Dermis blood vessel endothelial cell (primary cell): Measurements from ENCODE around the gene SCUBE3. TPM values are rescaled to one million over a fixed set of nuclear protein-coding genes. Genes with fewer than 3 reads are reported as not detected.

ENCODE experiments used
- DNase-seq: peaks from one replicate; pipeline ENCODE4 v3.0.0; 2010
- total RNA-seq: library from RNA; depleted of rRNA; stranded (reverse); fragments of >200 nt; gene quantifications from 2 replicates; pipeline ENCODE4 v1.2.3, GENCODE V29; 2014

Gene SCUBE3
- total RNA-seq, 1 donor from 2014 or later: 0.85 TPM

DNA sequence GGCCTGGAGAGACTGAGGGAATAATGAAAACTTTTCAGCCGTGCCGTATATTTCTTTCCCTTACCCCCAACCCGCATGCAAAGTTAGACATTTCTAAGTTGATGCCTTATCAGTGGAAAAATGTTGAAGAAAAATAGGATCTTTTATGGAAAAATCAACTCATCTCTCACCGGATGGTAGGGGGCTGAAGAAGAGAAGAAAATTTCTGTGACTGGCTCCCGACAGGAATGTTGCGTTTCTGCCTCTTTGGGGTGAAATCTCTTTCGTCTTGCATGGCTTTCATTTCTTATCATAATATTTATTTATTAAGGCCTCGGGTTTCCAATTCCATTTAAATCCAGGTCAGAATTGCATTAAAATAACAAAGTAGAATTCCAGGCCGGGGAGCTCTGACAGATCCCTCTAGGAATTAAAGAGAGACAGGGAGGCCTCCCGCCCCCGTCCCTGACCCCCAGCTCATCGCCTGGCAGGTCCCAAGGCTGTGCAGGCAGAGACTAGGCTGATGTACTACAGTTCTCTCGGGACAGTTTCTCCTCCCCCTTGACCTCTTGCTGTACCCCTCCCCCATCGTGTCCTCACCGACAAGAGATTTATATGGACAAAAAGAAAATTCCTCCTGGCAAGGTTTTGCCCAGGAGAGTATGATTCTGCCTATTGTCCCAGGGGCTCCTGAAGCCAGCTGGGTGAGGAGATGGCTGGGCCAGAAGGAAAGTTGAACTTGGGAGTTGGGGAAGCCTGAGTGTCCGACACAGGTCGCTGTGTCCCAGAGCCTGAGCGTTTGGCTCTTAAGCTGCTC lies 1.3 kb downstream of the SCUBE3 start:
- no peak for DNase-seq

DNA sequence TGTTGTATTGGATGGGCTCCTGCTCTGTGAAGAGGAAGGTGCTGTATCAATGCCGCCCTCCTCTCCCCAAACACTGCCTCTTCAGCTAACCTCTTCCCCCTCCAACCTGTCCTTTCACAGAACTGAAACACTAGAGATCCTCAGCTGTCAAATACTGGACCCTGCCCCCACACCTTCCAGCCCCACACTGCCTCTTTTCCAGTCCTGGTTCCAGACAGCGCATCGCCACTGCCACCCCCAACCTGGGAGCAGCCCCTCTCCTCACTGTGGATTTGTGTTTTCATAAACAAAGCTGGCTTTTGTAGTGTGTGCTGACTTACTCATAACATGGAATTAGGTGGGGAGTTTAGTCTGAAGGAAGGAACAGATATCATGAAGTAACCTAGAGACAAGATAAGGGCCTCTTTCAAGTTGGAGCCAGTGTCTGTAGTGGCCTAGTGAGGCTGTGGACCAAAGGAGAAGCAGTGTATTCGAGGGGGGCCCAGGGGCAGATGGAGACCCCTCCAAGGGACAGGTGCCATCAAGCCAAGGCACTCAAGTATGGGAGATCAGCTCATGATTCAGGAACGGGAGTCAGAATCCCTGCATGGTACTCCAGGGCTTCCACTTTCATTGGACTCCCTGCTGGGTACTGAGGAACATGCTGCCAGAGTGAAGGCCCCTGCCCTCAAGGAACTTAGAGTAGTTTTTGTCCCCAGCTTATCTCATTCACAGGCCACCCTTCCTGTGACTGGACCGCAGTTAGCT lies 2.1 kb downstream of the SCUBE3 start:
- DNase-seq: no peak

DNA sequence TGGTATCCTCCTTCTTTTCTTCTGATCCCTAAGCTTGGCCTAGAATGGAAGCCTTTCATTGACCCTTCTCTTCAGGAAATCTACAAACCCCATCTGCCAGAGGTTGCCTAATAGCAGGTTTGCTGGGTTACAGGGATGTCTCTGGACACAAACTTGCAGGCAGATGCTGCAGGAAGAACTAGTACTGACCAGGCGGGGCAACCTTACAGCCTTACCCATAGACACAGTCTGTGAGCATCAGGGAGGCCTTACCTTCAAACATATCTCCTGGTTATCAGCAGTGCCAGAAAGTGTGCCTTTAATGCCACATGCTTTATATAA lies 2.6 kb downstream of the SCUBE3 start:
- no peak for DNase-seq

DNA sequence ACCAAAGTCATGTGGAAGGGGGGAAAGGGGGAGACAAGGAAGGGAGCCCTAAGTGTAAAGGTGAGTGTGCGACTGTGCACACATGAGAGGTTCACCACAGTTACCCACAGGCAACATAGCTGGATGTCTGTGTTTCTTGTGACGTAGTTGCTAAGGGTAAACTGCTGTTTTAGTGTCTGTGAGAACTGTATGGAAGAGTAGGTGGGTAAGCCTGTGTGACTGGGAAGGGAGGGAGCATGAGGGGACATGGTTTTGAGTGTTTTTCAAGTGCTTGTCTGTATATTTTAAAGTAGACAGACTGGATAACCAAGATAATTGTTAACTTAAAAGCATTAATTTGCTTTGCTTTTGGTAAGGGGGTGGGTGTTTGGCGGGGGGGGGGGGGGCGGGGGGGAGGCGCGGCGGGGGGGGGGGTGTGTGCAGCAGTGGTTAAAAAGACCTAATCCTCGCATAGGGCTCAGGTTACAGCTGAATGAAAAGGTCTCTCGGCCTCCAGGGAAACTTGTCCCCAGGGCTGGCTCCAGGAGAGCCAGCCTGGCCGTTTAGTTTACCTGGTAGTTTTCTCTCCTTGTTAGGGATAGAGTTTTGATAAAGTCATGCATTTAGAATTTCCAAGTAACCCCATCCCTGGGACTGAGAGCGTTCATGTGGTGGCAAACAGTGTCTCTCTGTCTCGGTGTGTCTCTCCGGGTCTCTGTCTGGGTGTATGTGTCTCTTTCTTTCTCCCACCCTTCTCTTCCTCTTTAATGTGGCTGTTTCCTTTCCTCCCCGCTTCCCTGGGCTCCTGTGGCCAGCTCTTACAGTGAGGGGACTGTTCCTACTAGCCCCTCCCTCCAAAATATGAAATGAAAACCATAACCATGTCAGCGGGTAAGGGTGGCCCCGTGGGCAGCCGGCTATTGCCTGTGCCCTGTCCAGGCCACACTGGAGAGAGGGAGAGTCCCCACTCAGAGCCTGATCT lies 3.4 kb downstream of the SCUBE3 start:
- no peak for DNase-seq

DNA sequence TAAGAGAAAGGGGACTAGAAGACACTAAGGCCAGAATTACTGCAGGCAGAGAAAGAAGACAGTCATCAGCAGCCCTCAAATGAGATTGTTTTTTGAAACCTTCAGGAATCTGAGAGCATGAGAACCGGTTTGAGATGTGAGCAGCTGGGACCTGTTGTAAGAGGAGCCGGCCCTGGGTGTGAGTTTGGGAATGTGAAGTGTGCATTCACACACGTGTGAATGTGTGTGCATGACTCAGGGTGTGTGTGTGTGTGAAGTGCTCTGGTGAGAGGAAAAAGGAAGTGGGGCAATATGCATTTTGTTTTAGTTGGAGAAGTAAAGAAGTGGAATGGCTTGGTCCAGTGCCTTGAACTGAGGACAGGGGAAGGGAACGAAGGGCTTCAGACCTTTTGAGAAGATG lies 4.3 kb downstream of the SCUBE3 start:
- peak; percentile 19 for DNase-seq

DNA sequence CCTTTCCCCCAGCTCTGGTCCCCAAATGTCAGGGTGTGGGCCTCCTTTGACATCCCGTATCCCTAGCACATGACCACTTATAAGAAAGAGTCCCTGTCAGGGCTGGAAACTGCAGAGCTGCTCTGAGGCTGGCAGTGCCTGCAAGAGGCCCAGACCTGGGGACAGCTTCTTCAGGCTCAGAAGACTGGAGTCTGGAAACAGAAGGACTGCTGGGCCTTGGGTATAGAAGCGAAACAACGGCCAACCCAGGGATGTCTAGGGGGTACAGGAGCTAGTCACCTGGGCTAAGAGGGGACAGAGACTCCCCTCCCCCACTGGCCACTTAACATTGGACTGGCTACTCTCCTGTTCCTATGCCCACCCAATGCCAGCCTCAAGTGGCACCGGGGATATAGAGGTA lies 4.7 kb downstream of the SCUBE3 start:
- DNase-seq: no peak

DNA sequence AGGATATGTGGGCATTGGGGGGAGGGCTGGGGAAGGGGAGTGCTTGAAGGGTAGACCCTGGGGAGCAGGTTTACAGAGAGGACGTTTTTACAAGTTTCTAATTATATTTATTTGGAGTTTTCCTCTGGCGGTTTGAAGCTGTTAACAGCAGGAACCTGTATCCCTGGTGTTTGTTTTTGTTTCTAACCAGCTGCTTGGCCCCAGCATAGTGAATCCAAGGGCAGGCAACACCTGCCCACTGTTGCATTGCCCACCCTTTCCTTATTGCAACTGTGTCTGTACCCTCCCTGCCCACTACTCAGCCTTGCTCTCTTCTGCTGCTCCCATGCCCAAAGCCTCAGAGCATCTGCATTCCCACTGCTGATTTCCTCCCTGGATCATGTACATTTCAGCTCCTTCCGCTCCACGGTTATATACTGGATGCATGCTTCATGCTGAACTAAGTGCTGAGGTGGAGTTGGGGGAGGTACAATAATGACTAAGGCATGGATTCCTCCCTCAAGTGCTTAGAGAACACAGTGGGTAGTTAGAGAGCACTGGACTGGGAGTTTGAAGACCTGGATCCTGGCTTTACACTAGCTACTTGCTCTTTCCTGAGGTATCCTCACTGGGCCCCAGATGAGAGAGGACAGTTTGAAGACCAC lies 6.0 kb downstream of the SCUBE3 start:
- no peak for DNase-seq

DNA sequence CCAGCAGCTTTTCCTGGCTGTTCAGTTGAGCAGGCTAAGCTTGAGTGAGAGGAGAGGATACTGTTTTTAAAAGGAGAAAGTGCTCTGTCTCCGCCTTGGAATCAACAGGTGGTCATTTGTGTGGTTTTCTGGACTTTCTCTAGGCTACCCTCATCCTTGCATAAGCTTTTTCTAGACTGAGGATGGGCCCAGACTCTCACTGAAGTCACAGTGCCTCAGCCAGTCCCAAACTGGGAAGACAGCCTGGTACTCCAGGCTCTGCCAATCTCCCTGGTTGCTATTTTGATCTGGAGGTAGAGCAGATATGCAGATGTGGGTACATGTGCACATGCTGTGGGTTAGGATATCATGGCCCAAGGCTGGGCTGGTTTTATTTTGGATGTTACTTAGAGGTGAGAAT lies 7.0 kb downstream of the SCUBE3 start:
- DNase-seq: no peak

DNA sequence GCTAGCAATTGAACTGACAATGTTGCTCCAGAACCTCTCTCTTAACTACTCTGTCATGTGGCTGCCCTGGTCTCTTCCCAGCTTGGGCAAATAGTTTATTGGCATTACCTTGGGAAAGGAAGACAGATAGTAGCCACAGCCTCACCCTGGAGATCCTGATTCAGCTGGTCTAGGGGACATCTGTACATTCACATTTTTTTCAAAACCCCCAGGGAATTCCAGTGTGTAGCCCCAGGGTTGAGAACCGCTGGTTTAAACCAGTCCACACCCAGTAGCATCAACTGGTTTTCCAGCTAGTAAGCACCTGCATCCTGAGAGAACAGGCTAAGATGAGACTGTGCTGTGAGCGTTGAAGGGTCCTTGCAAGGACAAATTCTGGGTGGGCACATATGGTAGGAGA lies 9.6 kb downstream of the SCUBE3 start:
- no peak for DNase-seq

DNA sequence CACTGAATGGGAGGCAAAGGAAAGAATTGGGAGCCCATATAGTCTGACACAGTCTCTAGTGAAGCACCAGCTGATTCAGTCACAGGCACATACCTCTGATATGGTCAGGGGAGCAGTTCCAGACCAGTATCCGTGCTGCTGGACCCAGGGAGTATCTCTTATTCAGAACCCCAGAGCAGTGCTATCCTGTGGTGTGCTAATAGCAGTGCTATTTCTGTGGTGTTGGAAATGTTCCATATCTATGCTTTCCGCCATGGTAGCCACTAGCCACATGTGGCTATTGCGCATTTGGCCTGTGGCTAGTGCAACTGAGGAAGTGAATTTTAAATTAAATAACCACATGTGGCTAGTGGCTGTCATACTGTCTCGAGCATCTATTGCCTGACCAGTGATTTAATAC lies 11.0 kb downstream of the SCUBE3 start:
- DNase-seq: no peak

DNA sequence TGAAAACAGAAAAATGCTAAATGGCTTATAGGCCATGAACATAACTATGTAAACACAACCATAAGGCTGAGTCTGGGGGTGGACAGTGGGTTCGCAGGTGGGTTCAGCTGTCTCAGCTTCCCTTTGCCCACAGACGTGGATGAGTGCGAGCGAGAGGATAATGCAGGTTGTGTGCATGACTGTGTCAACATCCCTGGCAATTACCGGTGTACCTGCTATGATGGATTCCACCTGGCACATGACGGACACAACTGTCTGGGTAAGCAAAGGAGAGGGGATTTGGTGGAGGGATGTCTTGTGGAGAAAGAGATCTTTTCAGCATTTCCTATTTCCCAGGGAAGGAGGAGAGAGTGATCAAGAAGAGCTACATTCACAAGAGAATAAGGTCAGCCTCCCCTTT lies 14.7 kb downstream of the SCUBE3 start:
- no peak for DNase-seq

DNA sequence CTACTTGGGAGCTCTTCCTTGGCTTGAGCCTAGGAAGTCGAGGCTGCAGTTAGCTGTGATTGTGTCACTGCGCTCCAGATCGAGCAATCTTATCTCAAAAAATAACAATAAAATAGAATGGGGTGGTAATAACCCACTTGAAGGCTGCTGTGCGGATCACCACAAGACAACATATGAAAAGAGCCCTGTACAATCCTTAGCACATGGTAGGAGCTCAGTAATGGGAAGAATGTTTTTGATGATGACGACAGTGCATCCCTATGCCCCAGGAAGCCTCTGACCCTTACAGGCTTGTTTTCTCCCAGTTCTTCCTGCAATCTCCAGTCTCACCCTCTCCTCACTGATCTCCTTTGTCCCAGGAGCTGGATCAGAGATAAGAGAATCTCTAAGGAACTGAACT lies 15.5 kb downstream of the SCUBE3 start:
- DNase-seq: no peak

DNA sequence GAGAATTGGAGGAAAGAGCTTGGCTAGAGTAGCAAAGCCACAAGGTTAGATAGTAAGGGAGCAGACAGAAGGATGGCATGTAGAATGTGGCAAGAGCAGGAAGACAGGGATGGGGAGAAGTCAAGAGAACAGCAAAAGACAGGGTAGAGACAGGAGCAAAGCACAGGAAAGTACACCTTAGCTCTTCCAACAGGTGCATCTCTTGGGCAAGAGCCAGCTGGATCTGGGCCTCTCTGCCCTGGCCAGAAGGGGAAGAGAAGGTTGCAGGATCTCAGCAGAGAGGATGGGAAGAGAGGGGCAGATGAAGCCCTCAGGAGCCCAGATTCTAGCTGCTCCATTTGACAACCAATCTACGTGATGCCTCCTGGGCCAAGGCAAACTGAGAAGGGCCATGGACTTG lies 16.7 kb downstream of the SCUBE3 start:
- DNase-seq: no peak

DNA sequence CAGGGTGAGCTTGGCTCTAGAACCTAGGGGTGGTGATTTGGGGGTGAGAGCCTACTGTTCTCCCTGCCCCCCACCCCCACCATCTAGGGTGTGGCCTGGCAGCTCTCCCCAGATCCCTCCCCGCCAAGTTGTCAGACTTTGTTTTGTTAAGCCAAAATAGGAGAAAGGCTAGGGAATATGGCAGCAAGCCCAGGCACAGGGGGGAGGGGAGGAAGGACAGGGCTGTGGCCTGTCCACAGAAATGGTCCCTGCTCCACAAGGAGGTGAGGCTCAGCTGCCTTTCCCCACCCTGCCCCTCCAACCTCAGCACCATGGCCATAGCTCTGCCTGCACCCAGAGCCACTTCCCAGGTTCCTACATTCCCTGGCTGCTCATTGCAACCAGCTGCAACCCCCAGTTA lies 17.2 kb downstream of the SCUBE3 start:
- DNase-seq: no peak

DNA sequence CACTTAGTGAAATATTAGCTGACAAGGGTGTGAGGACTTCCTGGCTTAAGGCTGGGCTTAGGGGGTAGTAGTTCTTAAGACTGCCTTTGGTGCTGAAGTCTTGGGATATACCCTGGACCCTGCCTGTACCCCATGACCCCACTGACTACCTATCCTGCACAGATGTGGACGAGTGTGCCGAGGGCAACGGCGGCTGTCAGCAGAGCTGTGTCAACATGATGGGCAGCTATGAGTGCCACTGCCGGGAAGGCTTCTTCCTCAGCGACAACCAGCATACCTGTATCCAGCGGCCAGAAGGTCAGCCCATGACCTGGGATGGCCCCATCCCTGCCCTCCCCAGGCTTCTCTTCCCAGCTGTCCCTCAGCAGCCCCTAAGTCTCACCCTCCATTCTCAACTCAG lies 17.8 kb downstream of the SCUBE3 start:
- DNase-seq: no peak

DNA sequence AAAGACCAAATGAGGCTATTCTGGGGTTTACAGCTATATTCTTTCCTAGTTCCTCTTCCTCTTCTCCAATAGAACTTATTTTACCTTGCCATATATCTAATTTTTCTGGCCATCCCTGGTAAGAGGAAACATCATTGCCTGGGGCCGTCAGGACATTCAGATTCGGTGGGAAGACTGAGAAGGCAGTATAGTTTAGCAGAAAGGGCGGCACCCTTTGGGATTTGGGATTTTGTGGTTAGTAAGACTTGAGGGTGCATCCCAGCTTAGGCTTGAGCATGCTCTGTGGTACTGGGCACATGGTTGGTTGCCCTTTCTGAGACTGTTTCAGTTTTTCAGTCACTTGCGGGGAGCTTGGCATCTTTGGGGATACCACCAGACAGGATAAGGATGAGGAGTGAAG lies 21.1 kb downstream of the SCUBE3 start:
- DNase-seq: no peak

DNA sequence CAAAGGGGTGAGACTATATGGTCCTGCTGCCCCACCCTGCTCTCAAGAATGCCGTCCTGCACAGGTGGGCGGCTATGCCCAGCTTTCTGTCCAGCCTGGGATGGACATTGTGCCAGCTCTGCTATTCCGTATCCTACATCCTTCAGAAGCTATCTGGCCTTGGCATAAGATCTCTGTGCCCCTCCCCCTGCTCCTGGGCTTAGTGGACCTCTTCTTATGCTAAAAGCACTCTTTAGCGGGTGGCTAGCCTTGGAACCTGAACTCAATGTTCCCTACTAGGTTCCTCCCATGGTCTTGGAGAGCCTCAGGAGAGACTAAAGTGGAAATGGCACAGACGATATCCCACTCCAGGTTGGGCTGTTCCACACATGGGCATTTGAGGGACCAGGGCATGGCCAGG lies 22.5 kb downstream of the SCUBE3 start:
- DNase-seq: no peak

DNA sequence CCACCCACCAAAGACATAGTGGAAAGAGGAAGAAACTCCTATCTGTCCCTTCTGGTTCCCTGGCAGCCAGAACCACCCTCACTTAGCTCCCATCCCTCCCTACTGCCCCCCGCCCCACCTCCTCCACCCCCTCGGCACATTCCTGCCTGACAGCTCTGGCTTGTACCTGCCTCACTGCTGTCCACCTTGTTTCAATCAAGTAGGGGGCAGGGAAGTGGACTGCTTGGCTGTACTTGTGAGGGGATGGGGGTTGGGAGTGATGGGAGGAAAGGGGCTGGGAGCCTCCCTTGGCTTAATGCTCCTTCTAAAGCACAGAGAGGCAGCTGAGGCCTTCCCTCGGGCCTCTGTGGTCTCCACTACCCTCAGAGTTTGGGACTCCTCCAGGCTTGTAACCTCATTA lies 23.7 kb downstream of the SCUBE3 start:
- DNase-seq: no peak

DNA sequence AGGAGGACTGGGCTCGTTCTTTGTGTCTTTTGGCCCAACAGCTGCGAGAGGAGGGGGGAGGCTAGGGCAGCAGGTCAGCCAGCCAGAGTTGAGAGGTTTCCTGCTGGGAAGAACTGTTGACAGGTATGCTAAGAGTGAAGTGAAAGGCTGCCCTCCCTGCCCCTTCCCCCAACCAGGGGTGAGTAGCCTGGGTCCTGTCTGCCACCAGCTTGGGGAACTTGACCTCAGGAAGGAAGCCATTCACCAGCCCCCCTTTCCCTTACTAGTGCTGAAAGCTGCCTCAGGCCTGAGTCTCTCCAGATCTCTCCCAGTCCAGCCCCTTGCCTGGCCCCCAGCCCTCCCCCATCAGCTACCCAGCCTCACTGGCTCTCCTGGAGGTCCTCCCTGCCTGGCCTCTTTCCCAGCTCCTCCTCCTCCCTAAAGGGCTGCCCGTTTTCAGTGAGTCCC lies 25.1 kb downstream of the SCUBE3 start:
- peak; percentile 85 for DNase-seq

DNA sequence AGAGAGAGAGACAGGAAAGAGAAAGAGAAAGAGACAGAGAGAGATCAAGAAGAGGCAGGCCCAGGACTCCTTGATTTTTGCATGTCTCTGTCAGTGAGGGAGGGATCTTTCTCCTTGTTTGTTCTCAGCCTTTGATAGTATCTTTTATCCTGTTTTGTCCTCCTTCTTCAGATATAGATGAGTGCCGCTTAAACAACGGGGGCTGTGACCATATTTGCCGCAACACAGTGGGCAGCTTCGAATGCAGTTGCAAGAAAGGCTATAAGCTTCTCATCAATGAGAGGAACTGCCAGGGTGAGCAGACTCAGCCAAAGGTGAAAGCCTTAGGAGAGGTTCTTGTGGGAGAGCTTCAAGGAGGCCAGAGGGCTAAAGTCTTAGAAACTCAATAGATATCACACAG lies 25.8 kb downstream of the SCUBE3 start:
- no peak for DNase-seq

DNA sequence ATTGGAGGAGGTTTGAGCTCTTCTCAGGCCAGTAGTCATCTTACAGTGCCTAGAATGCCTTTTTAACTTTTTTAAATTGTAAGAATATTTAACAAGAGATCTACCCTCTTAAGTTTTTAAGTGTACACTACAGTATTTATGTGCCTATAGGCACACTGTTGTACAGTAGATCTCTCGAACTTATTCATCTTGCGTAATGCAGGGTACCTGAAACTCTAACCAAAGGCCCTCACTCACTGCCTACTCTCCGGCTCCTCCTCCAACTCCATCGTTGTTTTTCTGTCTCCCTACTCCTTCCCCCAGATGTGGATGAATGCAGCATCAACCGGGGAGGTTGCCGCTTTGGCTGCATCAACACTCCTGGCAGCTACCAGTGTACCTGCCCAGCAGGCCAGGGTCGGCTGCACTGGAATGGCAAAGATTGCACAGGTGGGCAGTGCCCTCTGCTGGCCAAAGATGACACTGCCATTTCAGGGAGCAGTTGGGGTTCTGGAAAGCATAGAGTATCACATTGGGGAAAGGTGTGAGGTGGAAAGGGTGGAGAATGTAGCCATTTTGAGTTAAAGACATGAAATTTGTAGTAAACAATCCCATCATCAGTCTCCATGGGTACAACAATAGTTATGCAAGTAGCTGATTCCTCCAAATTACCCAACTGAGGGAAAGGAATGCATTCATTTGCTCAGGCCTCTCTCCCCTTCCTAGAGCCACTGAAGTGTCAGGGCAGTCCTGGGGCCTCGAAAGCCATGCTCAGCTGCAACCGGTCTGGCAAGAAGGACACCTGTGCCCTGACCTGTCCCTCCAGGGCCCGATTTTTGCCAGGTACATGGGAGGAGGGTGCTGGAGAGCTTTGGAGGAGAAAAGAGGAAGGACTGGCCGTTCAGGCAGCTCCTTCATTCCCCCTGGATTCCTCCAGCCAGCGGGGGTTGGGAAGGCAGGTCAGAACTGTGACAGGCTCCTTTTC lies 27.4 kb downstream of the SCUBE3 start:
- peak; percentile 81 for DNase-seq

DNA sequence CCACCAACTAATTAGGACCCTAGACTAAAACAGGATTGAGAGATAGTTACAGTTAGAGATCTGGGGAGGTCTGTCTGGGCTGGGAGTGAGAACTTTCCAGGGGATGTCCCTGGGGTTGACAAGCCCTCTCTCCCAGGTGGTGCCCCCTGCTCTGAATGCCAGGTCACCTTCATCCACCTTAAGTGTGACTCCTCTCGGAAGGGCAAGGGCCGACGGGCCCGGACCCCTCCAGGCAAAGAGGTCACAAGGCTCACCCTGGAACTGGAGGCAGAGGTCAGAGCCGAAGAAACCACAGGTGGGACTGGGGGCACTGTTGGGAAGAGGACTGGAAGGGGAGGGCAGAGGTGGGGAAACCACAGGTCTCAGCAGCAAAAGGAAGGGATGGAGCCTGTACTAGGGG lies 28.7 kb downstream of the SCUBE3 start:
- DNase-seq: no peak
